ENCODE results near the gene DNAJB9. TPM values are rescaled to one million over a fixed set of nuclear protein-coding genes. Genes with fewer than 3 reads are reported as not detected.
A peak's percentile ranks its signal among the peaks of the same experiment; 100 is the strongest.

The DNAJB9 gene
- 13.3 TPM in 2 replicates for total RNA-seq (2022)
- Bru-seq, nascent RNA = percentile 70 among the genes with signal in this experiment
- percentile 69 among the genes with signal in this experiment for BruChase-seq, experiment 1, labeled RNA remaining after a 6-hour chase
- percentile 92 among the genes with signal in this experiment for BruChase-seq, experiment 2, labeled RNA remaining after a 2-hour chase
- long read RNA-seq, transcript DNAJB9-201 (3 exons, 2,715 nt) = major isoform, 47 of 49 reads
- long read RNA-seq, partial matches to known transcripts = 2 of 49 reads
- long read RNA-seq, other reads (novel, unspliced or antisense) = 0 of 49 reads

- CTCF ChIA-PET = interaction anchor here (1.2 kb wide), 1 partner anchor 8 kb away, joined by 3 read pairs; no protein-coding TSS in a partner anchor
- Mint-ChIP-seq H3K4me3 (ENCODE audit: low read depth, unreplicated experiment) (peak within 1 kb of the TSS; percentile 99), H3K4me1 (ENCODE audit: low read depth, unreplicated experiment) (no peaks in the 10 kb centered on the region), H3K9me3 (ENCODE audit: low read depth, unreplicated experiment) (no peaks in the 10 kb centered on the region), H3K27ac (ENCODE audit: unreplicated experiment) (peak within 1 kb of the TSS; percentile 99), H3K27me3 (ENCODE audit: unreplicated experiment) (no peaks in the 10 kb centered on the region), H3K36me3 (ENCODE audit: insufficient read depth, unreplicated experiment) (peaks cover 44% of the 10 kb centered on the region)
- no TSS peak for BruUV-seq (replicated peaks)
- intact Hi-C loops (cut with micrococcal nuclease; ENCODE audit: unreplicated experiment) = loop anchor here (5.0 kb wide), 1 partner anchor 42 kb away; the partner anchor contains the start of gene PNPLA8
- DNase-seq = peak; percentile 95
- TF ChIP-seq CTCF (IDR thresholded peaks at IDR 0.05; ENCODE audit: unreplicated experiment) = no peak
These were observed at the start of gene DNAJB9, which contains the start of gene THAP5 for GRCh38 chr7:108569381-108570145. Gene DNAJB9, plus strand, starts transcription at chr7:108569874. Its CDS starts 1,853 bp downstream, at chr7:108571727. Gene THAP5, minus strand, starts transcription at chr7:108569706. Its CDS starts 137 bp downstream, at chr7:108569569.

GRCh38 chr7:108522780-108523179 lies 46.9 kb upstream of the DNAJB9 start:
- Mint-ChIP-seq H3K4me3 (ENCODE audit: low read depth, unreplicated experiment) (no peak overlapping the region), H3K36me3 (ENCODE audit: insufficient read depth, unreplicated experiment) (peaks cover 24% of the 10 kb centered on the region), H3K27ac (ENCODE audit: unreplicated experiment) (no peak overlapping the region), H3K27me3 (ENCODE audit: unreplicated experiment) (no peaks in the 10 kb centered on the region), H3K4me1 (ENCODE audit: low read depth, unreplicated experiment) (peaks cover 19% of the 10 kb centered on the region), H3K9me3 (ENCODE audit: low read depth, unreplicated experiment) (no peaks in the 10 kb centered on the region)
- CTCF ChIA-PET = no interaction called here
- DNase-seq = no peak
- BruUV-seq (replicated peaks) = no TSS peak
- no peak for TF ChIP-seq CTCF (IDR thresholded peaks at IDR 0.05; ENCODE audit: unreplicated experiment)
- intact Hi-C loops (cut with micrococcal nuclease; ENCODE audit: unreplicated experiment) = no loop called here

GRCh38 chr7:108525327-108525984 lies 44.2 kb upstream of the DNAJB9 start:
- peak overlapping the region; percentile 83 for H3K4me3 Mint-ChIP-seq (ENCODE audit: low read depth, unreplicated experiment)
- no peaks in the 10 kb centered on the region for H3K27me3 Mint-ChIP-seq (ENCODE audit: unreplicated experiment)
- H3K4me1 Mint-ChIP-seq (ENCODE audit: low read depth, unreplicated experiment) = peaks cover 28% of the 10 kb centered on the region
- H3K9me3 Mint-ChIP-seq (ENCODE audit: low read depth, unreplicated experiment) = no peaks in the 10 kb centered on the region
- TF ChIP-seq CTCF (IDR thresholded peaks at IDR 0.05; ENCODE audit: unreplicated experiment) = no peak
- peak overlapping the region; percentile 98 for H3K27ac Mint-ChIP-seq (ENCODE audit: unreplicated experiment)
- BruUV-seq (replicated peaks) = TSS peak; percentile 54
- CTCF ChIA-PET = interaction anchor here (0.6 to 0.7 kb wide), 4 partner anchors 9 to 344 kb away, joined by 3 read pairs; no protein-coding TSS in a partner anchor
- DNase-seq = peak; percentile 64
- peaks cover 24% of the 10 kb centered on the region for H3K36me3 Mint-ChIP-seq (ENCODE audit: insufficient read depth, unreplicated experiment)
- intact Hi-C loops (cut with micrococcal nuclease; ENCODE audit: unreplicated experiment) = loop anchor here (5.0 kb wide), 1 partner anchor 42 kb away; the partner anchor contains the start of genes DNAJB9 and THAP5

Data from Calu3 (cell line).